Endothelial cell of umbilical vein (primary cell): ENCODE results near the gene WDR93.

Source experiments
- CTCF ChIP-seq, 2 donors: IDR thresholded peaks; 1 replicate in 1 of 2; 2 replicates in 1 of 2; pipeline ENCODE4 v1.5.1; 2011; ENCODE audit warnings: low read length in 2 of 2, mild to moderate bottlenecking in 2 of 2, moderate library complexity in 2 of 2, control low read depth in 1 of 2, inconsistent platforms in 1 of 2, low read depth in 1 of 2; ENCODE audit not compliant: insufficient read depth in 1 of 2; ENCODE audit errors: extremely low read depth in 1 of 2
- EZH2 ChIP-seq: IDR thresholded peaks from 2 replicates; pipeline ENCODE4 v1.6.1; 2012; ENCODE audit warnings: borderline replicate concordance, low read depth, mild to moderate bottlenecking, moderate library complexity, low read length, inconsistent platforms; ENCODE audit not compliant: severe bottlenecking
- FOS ChIP-seq: IDR thresholded peaks from 2 replicates; pipeline ENCODE4 v1.6.1; 2011; ENCODE audit warnings: mild to moderate bottlenecking, low read length, moderate library complexity, borderline replicate concordance; ENCODE audit not compliant: insufficient read depth
- GATA2 ChIP-seq: IDR thresholded peaks from 2 replicates; pipeline ENCODE4 v1.7.0; 2011; ENCODE audit warnings: low read depth, mild to moderate bottlenecking, moderate library complexity, mixed read lengths, low read length; ENCODE audit not compliant: insufficient read length, insufficient read depth
- JUN ChIP-seq: IDR thresholded peaks from 2 replicates; pipeline ENCODE4 v1.6.1; 2011; ENCODE audit warnings: borderline replicate concordance, low read depth; ENCODE audit not compliant: insufficient read length, insufficient read depth
- MAX ChIP-seq: IDR thresholded peaks from 2 replicates; pipeline ENCODE4 v1.6.1; 2011; ENCODE audit not compliant: insufficient read depth, insufficient read length
- MYC ChIP-seq: IDR thresholded peaks from one replicate; pipeline ENCODE4 v1.6.1; 2011; ENCODE audit warnings: mild to moderate bottlenecking, low read depth, low read length
- POLR2A ChIP-seq: IDR thresholded peaks from 2 replicates; pipeline ENCODE4 v1.6.1; 2012; ENCODE audit warnings: low read depth, mild to moderate bottlenecking, control low read depth, low read length
- POLR2AphosphoS5 ChIP-seq: IDR thresholded peaks from 2 replicates; pipeline ENCODE4 v1.6.1; 2012; ENCODE audit warnings: low read depth, mild to moderate bottlenecking, control low read depth, low read length, moderate library complexity; ENCODE audit not compliant: insufficient read depth

GRCh38 chr15:89784686-89784960 is 94.0 kb downstream of the WDR93 start:
- TF ChIP-seq CTCF (IDR thresholded peaks at IDR 0.05; ENCODE audit: extremely low read depth in 1 of 2, insufficient read depth in 1 of 2, low read depth in 1 of 2, low read length in 2 of 2) (no peak), JUN (no peak), POLR2A (no peak), EZH2 (no peak), POLR2AphosphoS5 (no peak), MAX (no peak), FOS (no peak), MYC (no peak), GATA2 (no peak)
